ENCODE measurements around the gene SLC37A2.

SLC37A2 gene

GRCh38 chr11:125112208-125112604, 49.1 kb downstream of the SLC37A2 start:
- no peak for DNase-seq

GRCh38 chr11:125114518-125114917, 51.4 kb downstream of the SLC37A2 start:
- DNase-seq, result no peak

GRCh38 chr11:125117429-125117828, 54.3 kb downstream of the SLC37A2 start:
- DNase-seq, result no peak

- no peak for DNase-seq
Measured at GRCh38 chr11:125123194-125123946, 60.3 kb downstream of the SLC37A2 start.

DNA sequence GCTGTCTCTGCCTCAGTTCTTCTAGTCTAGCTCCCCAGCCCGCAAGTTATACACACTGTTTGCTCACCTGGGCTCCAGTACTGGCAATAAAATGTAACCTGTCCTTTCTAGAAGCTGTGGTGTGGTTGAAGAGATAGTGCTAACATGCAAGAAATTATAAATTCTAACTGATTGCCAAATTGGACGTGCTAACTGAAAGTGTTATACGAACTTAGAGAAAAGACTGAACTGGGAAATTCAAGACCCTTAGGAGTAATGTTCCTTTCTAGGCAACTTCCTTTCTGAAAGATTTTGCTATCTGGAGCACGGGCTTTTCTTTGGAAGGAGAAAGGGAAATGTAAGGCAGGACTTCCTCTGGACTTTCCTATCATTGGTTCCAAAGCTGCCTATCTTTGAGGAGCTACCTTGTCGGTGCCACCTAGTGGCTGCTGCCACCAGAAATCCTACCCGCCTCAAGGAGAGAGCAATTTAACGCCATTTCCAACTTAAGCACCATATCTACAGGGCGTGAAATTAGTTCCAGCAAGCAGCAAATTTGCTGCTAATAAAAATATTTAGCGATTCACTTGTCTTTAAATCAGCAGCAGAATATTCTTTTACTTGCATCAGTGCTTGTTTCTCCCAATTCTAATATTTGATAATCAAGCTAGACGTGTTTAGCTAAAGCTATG, 61.0 kb downstream of the SLC37A2 start:
- DNase-seq, result no peak

DNA sequence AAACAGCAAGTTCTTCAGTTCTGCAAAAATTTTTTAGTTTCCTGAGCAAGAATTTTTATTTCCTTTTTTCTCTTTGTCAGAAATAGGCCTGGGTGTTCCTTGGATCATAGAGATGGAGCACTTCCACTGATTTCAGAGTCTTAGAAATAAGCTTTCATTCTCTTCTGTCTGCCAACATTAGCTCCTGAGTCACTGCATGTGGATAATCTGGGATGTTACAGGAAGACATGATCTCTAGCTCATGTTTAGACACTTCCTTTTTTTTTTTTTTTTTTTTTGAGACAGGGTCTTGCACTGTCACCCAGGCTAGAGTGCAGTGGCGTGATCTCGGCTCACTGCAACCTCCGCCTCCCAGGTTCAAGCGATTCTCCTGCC, 61.5 kb downstream of the SLC37A2 start:
- DNase-seq, result no peak

- DNase-seq, result no peak
Measured at GRCh38 chr11:125128450-125128849, 65.3 kb downstream of the SLC37A2 start.

DNA sequence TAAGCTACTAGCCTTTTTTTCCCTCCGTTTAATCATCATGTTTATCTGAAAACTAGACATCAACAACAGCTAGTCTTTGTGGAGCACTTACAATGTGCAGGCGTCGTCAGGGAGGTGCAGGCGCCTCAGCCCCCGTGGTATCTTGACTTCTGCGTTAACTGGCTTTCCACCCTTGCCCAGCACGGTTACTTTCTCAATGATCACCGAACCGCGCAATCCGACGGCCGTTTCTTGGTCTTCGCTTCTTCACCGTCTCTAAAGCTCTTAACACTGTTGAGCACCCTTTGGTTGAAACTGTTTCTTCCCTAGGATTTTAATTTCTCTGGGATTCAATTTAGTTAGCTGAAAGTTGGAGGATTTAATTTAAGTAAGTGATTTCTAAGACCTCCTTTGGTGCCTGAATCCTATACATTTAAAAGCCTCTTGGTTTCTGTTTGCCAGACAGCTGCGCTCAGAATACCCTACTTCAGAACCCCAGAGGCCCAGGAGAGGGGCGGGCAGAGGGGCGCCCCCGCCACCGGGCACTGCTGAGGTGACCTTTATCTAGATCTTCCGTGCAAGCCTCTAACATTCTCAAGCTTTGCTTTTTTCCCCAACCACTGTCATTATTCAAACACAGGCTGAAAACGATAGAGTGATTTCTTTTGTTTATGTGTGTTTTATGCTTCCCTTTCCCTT, 66.3 kb downstream of the SLC37A2 start:
- DNase-seq, result no peak

- no peak for DNase-seq
Measured at GRCh38 chr11:125132071-125132470, 69.0 kb downstream of the SLC37A2 start.

- DNase-seq, result no peak
Measured at GRCh38 chr11:125132596-125132995, 69.5 kb downstream of the SLC37A2 start.

DNA sequence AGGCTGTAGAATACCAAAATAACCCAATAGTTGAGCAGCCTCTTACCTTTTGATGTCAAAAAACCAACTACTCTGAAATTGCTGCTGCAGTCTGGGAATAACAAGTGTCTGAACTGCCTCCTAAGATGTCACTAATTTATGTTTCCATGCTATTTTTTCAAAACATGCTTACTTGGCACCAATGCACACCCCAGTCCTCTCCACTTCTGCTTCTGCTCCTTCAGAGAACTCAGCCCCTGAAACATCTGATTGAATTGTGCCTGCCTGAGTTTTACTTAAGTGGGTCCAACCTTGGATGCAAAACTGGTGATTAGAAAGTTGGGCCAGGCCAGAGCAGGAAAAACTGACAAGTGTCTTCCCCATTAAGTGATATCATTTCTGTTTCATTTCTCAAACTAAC, 72.9 kb downstream of the SLC37A2 start:
- no peak for DNase-seq

DNA sequence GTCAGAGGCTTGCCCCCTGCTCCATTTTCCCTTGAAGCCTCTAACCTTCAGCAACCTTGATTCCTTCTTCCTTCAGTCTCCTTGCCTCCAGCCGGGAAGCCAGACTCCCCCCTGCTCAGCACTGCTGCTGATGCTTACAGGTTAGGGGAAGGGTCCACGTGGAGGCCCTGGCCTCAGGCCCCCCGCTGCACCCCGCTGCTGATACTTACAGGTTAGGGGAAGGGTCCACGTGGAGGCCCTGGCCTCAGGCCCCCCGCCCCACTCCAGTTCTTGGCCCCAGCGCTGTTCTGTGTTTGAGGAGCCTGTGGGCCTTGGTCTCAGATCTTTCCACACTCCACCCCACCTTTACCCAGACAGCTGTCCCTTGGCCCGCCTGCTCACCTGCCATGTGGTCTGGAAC, 75.9 kb downstream of the SLC37A2 start:
- no peak for DNase-seq

DNA sequence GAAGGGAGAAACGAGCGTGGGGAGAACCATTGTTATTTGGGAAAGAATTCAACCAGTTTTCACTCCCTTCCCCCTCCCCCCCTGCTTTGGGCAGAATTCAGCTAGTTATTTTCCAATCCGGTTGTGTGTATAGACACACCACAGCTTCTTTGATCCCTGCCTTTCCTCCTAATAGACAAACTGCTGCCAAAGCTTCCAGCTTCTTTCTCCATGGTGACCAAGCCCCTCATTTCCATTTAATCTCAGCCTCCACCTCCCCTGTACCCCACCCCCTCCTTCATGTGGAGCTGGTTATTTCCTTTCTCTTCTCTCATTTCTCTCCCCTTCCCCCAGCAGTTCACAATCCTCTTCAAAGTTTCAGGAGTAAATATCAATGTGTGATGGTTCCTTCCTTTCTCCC, 76.7 kb downstream of the SLC37A2 start:
- no peak for DNase-seq

Data from NCI-H748 treated with DMSO at 0.1 percent for 48 hours (cell line).